SH-SY5Y (cell line): Measurements from ENCODE around the gene TOB1.

Source experiments
- GATA2 ChIP-seq: IDR thresholded peaks from 2 replicates; pipeline ENCODE4 v1.6.1; 2011; ENCODE audit warnings: mild to moderate bottlenecking, low read depth, low read length
- GATA3 ChIP-seq: IDR thresholded peaks from 2 replicates; pipeline ENCODE4 v1.6.1; 2011; ENCODE audit warnings: low read depth, mild to moderate bottlenecking, low read length, moderate library complexity

DNA sequence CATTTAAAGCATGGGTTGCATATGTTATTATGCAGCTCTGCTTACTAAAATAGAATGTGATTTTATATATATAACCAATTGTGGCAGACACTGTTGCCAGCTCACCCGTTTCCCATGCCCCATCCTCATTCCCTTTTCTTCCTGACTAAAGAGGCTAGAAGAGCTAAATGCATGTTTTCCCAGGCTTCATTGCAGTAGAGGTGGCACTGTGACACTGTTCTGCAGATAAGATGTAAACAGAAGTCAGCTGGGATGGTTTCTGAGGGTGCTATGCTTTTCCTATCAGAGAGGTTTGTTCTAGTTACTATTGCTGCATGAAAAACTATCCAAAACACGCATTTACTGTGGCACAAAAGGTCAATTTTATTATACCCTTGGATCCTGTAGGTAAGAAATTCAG is 5.7 kb upstream of the TOB1 start:
- no peak for TF ChIP-seq GATA3
- no peak; the same call in 1 of the 2 replicates for TF ChIP-seq GATA2
